HepG2 (cell line): ENCODE results near the gene PTGIR.

ENCODE experiments used
- EHMT2 ChIP-seq: fragments of 200-600 bp; sonication (generic); IDR thresholded peaks from 2 replicates; pipeline ENCODE4 v1.7.0; 2017; ENCODE audit warnings: antibody characterized with exemption, low read depth, low read length, borderline replicate concordance
- MAZ ChIP-seq, 2 experiments: sonication (generic) in 1 of 2; formaldehyde crosslinking in 1 of 2; IDR thresholded peaks; 2 replicates each; pipeline versions ENCODE4 v1.5.0 to v1.6.1; 2012 to 2020; ENCODE audit warnings: low read depth in 2 of 2, mild to moderate bottlenecking in 2 of 2, borderline replicate concordance in 1 of 2, improper control_type of control experiment in 1 of 2, low read length in 1 of 2, missing genetic modification reagents in 1 of 2, moderate library complexity in 1 of 2
- PCBP2 ChIP-seq: fragments of 200-400 bp; formaldehyde crosslinking; optimal IDR thresholded peaks from 2 replicates; pipeline ENCODE3; 2018; ENCODE audit warnings: low read length, low read depth; ENCODE audit not compliant: poor library complexity, severe bottlenecking
- POLR2A ChIP-seq, 2 experiments: IDR thresholded peaks; 2 replicates each; pipeline ENCODE4 v1.6.1; 2011; ENCODE audit warnings: low read depth in 2 of 2, low read length in 2 of 2, mild to moderate bottlenecking in 1 of 2, moderate library complexity in 1 of 2; ENCODE audit not compliant: insufficient read depth in 1 of 2
- POLR2AphosphoS5 ChIP-seq: IDR thresholded peaks from 2 replicates; pipeline ENCODE4 v1.6.1; 2012; ENCODE audit warnings: low read depth, low read length
- TF ChIP-seq, protein P1 (sequence below): sonication (generic); formaldehyde crosslinking; IDR thresholded peaks from 2 replicates; pipeline ENCODE4 v1.8.1; 2022; ENCODE audit warnings: low read depth, mild to moderate bottlenecking, missing genetic modification reagents
- TF ChIP-seq, protein P2 (sequence below), 2 experiments: sonication (generic) in 1 of 2; formaldehyde crosslinking in 1 of 2; IDR thresholded peaks; 2 replicates each; pipeline versions ENCODE4 v1.5.1 to v1.6.1; 2011 to 2020; ENCODE audit warnings: borderline replicate concordance in 1 of 2, low read depth in 1 of 2, low read length in 1 of 2, mild to moderate bottlenecking in 1 of 2, missing genetic modification reagents in 1 of 2, moderate library complexity in 1 of 2
- TF ChIP-seq, protein P3 (sequence below): sonication (generic); formaldehyde crosslinking; IDR thresholded peaks from 2 replicates; pipeline ENCODE4 v1.8.0; 2022; ENCODE audit warnings: mild to moderate bottlenecking, missing genetic modification reagents
- TF ChIP-seq, protein P4 (sequence below): sonication (generic); formaldehyde crosslinking; IDR thresholded peaks from 2 replicates; pipeline ENCODE4 v1.4.0; 2020; ENCODE audit warnings: missing genetic modification reagents, borderline replicate concordance

DNA sequence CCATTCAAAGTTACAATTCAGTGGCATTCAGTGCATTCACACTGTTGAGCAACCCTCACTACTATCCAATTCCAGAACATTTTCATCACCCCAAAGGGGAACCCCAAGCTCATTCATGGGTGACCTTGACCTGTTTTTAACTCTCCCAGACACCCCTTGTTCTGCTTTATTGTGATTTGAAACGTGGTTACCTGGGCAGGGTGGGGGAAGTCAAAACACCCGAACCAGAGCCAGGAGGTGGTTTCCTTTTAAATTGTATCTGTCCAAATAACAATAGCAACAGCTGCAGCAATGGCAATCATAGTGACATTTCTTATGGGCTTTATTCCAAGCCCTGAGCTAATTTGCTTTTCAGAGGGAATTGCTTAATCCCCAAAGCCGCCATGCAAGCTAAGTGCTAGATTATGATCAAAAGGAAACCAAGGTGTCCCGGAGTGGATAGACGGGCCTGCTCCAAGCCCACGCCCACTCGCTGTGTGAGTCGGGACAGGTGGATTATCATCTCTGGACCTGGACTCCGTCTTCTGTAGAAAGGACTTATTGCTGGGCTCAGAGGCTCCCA lies 6.1 kb downstream of the PTGIR start:
- TF ChIP-seq EHMT2 = no peak
- TF ChIP-seq, protein P1, sequence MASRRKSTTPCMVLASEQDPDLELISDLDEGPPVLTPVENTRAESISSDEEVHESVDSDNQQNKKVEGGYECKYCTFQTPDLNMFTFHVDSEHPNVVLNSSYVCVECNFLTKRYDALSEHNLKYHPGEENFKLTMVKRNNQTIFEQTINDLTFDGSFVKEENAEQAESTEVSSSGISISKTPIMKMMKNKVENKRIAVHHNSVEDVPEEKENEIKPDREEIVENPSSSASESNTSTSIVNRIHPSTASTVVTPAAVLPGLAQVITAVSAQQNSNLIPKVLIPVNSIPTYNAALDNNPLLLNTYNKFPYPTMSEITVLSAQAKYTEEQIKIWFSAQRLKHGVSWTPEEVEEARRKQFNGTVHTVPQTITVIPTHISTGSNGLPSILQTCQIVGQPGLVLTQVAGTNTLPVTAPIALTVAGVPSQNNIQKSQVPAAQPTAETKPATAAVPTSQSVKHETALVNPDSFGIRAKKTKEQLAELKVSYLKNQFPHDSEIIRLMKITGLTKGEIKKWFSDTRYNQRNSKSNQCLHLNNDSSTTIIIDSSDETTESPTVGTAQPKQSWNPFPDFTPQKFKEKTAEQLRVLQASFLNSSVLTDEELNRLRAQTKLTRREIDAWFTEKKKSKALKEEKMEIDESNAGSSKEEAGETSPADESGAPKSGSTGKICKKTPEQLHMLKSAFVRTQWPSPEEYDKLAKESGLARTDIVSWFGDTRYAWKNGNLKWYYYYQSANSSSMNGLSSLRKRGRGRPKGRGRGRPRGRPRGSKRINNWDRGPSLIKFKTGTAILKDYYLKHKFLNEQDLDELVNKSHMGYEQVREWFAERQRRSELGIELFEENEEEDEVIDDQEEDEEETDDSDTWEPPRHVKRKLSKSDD (CRISPR knock-in tag) = no peak
- no peak for TF ChIP-seq PCBP2
- no peak for TF ChIP-seq POLR2A (IDR thresholded peaks at IDR 0.05; ENCODE audit: insufficient read depth in 1 of 2, low read depth in 2 of 2, low read length in 2 of 2)
- TF ChIP-seq MAZ (IDR thresholded peaks at IDR 0.05; ENCODE audit: borderline replicate concordance, low read depth, low read length) = no peak
- TF ChIP-seq MAZ (CRISPR knock-in tag; IDR thresholded peaks at IDR 0.05; ENCODE audit: low read depth) = no peak
- TF ChIP-seq, protein P2, sequence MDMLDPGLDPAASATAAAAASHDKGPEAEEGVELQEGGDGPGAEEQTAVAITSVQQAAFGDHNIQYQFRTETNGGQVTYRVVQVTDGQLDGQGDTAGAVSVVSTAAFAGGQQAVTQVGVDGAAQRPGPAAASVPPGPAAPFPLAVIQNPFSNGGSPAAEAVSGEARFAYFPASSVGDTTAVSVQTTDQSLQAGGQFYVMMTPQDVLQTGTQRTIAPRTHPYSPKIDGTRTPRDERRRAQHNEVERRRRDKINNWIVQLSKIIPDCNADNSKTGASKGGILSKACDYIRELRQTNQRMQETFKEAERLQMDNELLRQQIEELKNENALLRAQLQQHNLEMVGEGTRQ (IDR thresholded peaks at IDR 0.05; ENCODE audit: low read depth, low read length) = no peak
- TF ChIP-seq, protein P2 (CRISPR knock-in tag; IDR thresholded peaks at IDR 0.05; ENCODE audit: borderline replicate concordance) = no peak
- TF ChIP-seq POLR2AphosphoS5 = no peak
- TF ChIP-seq, protein P3, sequence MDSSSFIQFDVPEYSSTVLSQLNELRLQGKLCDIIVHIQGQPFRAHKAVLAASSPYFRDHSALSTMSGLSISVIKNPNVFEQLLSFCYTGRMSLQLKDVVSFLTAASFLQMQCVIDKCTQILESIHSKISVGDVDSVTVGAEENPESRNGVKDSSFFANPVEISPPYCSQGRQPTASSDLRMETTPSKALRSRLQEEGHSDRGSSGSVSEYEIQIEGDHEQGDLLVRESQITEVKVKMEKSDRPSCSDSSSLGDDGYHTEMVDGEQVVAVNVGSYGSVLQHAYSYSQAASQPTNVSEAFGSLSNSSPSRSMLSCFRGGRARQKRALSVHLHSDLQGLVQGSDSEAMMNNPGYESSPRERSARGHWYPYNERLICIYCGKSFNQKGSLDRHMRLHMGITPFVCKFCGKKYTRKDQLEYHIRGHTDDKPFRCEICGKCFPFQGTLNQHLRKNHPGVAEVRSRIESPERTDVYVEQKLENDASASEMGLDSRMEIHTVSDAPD = no peak
- TF ChIP-seq, protein P4, sequence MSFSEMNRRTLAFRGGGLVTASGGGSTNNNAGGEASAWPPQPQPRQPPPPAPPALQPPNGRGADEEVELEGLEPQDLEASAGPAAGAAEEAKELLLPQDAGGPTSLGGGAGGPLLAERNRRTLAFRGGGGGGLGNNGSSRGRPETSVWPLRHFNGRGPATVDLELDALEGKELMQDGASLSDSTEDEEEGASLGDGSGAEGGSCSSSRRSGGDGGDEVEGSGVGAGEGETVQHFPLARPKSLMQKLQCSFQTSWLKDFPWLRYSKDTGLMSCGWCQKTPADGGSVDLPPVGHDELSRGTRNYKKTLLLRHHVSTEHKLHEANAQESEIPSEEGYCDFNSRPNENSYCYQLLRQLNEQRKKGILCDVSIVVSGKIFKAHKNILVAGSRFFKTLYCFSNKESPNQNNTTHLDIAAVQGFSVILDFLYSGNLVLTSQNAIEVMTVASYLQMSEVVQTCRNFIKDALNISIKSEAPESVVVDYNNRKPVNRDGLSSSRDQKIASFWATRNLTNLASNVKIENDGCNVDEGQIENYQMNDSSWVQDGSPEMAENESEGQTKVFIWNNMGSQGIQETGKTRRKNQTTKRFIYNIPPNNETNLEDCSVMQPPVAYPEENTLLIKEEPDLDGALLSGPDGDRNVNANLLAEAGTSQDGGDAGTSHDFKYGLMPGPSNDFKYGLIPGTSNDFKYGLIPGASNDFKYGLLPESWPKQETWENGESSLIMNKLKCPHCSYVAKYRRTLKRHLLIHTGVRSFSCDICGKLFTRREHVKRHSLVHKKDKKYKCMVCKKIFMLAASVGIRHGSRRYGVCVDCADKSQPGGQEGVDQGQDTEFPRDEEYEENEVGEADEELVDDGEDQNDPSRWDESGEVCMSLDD (CRISPR knock-in tag) = no peak
